GM19463 (cell line): ENCODE data around the gene NIP7.
"Not testable (repeated sequence)": the region's sequence is repeated elsewhere in the genome, so short reads cannot be mapped to it uniquely, and the experiment has no call there.

ENCODE experiments used
- ATAC-seq: cut with Tn5 transposase; IDR thresholded peaks from one replicate; pipeline ENCODE4 v1.9.1; 2021; ENCODE audit warnings: mild to moderate bottlenecking, moderate library complexity; ENCODE audit not compliant: unreplicated experiment

NIP7 gene

GRCh38 chr16:69338557-69339288 is 849 bp upstream of the NIP7 start:
- ATAC-seq, result no peak

GRCh38 chr16:69340095-69340644 is 598 bp downstream of the NIP7 start:
- ATAC-seq, result no peak

GRCh38 chr16:69344171-69344570 is 4.6 kb downstream of the NIP7 start:
- no peak for ATAC-seq

GRCh38 chr16:69345923-69346322 is 6.4 kb downstream of the NIP7 start:
- ATAC-seq, result no peak

DNA sequence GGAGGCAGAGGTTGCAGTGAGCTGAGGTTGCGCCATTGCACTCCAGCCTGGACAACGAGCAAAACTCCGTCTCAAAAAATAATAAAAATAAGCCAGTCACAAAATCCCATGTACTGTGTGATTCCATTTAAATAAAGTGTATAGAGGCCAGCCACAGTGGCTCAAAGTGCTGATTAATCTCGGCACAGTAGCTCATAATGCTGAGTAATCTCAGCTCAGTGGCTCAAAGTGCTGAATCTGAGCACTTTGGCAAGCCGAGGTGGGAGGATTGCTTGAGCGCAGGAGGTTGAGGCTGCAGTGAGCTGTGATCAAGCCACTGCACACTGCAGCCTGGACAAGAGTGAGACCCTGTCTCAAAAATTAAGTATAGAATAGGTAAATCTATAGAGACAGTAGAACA is 7.1 kb downstream of the NIP7 start:
- ATAC-seq, result no peak

DNA sequence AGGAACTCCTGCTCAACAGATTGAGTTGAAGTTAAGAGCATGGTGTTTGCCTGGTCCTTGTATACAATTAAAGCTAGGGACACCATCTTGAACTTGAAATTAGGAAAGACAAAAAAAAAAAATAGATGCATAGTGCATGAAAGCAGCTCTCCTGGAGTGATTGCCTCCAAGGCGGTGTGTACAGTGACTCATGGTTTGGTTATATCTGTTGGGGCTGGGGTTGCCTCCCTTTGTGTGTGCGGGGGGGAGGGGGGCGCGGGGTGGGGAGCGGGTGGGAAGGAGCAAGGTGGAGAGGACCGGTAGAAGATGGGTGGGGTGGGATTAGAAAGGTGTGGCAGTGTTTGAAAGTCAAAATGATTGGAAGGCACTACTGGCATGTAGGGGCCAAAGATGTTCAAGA is 8.7 kb downstream of the NIP7 start:
- ATAC-seq, result no peak

GRCh38 chr16:69349536-69349935 is 10.0 kb downstream of the NIP7 start:
- no peak for ATAC-seq

DNA sequence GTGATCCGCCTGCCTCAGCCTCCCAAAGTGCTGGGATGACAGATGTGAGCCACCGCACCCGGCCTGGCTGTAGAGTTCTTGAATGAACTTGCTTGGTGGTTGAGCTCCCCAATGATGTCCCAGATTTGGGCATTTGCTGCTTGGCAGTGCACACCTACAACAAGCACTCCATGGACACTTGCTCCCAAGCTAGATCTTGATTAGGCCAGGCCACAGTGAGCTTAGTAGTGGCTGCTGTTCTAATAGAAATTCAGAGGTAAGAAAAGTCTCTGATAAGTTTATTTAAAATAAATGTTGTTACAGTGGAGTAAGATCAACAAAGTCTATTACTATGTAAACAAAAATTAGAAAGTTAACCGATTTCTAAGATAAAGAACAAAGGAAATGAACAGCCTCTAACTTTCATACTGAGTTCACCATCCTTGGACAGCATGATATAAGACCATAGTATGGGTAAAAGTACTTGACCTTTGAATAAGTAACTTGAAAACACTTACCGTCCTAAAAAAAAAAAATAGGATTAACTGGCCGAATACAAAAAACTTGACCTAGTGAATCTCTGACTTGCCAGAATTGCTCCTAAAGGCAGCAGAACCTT is 11.1 kb downstream of the NIP7 start:
- no peak for ATAC-seq

- no peak for ATAC-seq
Measured at GRCh38 chr16:69351309-69352027, 11.9 kb downstream of the NIP7 start, which contains the start of gene TMED6. TMED6 (minus strand) TSS chr16:69351786; CDS start chr16:69351753, 33 bp downstream.

DNA sequence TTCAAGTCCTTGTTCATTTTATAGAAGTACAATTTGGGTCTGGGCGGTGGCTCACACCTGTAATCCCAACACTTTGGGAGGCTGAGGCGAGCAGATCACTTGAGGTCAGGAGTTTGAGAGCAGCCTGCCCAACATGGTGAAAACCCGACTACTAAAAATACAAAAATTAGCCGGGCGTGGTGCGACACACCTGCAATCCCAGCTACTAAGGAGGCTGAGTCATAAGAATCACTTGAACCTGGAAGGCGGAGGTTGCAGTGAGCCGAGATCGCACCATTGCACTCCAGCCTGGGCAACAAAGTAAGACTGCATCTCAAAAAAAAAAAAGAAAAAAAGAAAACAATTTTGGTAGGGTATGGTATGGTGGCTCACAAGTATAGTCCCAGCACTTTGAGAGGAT is 20.5 kb downstream of the NIP7 start:
- ATAC-seq, result not testable (repeated sequence)

DNA sequence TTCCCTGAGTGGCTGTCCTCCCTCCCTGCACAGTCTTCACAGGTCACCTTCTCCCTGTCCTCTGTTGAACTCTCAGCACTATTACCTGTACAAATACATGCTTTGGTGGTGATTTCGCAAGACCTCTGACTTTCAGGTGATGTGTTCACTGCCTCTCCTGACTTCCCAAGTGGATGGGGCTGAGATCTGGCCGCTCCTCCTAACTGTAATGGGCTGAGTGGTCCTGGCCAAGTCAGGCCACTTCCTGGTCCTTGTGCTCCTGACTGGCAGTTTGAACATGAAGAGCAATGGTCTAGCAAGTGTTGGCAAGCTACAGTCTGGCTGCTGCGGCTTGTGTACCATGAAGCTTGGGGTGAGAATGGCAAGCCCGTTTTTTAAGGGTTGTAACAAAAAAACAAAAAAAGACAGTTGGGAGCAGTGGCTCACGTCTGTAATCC is 23.7 kb downstream of the NIP7 start:
- ATAC-seq, result no peak

GRCh38 chr16:69364088-69364487 is 24.5 kb downstream of the NIP7 start:
- ATAC-seq, result no peak

- ATAC-seq, result no peak
Measured at GRCh38 chr16:69365901-69366300, 26.3 kb downstream of the NIP7 start.

- no peak for ATAC-seq
Measured at GRCh38 chr16:69366431-69366830, 26.9 kb downstream of the NIP7 start.

DNA sequence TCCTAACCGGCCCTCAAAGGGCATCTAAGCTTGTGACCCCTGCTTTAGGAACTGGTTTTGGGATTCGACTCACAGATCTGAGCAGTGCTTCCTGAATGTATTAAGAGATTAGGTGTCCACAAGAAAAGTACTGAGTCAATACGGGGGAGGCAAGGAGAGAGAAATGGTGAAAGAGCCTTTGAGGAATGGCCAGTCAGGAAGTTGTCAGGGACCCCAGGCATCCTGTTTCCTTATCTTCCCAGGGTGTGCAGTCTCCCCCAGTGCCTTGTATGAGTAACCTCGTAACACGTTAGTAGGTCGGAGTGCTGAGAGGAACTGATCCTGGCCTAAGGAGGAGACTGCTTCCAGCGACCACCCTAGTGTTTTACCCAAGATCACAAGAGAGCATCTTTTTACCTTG is 28.4 kb downstream of the NIP7 start:
- ATAC-seq, result no peak

GRCh38 chr16:69368866-69369265 is 29.3 kb downstream of the NIP7 start:
- ATAC-seq, result no peak

DNA sequence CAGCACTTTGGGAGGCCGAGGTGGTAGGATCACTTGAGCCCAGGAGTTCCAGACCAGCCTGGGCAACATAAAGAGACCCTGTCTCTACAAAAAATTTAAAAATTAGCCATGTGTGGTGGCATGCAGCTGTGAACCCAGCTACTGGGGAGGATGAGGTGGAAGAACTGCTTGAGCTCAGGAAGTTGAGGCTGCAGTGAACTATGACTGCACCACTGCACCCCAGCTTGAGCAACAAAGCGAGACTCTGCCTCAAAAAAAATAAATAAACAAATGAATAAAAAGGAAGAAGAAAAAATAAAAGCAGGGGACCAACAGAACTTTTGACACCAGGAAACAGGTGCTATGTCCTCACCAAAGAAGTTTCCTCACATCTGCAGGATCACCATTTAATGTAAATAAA is 32.0 kb downstream of the NIP7 start:
- ATAC-seq, result no peak

DNA sequence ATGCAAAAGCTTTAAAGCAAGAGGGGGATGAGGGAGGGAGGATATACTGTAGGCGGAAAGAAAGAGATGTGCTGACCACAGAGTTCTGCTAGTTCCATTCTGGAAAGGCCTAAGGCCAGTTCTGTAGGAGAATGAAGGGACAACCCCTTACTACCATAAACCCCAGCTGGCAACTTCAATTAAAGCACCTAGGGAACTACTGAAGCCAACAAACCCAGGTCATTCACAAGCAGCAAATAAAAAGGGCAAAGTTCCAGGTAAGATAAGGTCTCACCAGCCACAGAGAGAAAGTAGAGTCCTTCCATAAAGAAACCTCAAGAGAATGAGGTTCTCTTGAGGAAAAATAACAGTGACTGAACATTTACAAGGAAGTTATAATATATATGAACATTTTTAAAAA is 33.4 kb downstream of the NIP7 start:
- ATAC-seq, result no peak

- no peak for ATAC-seq
Measured at GRCh38 chr16:69376393-69377059, 37.0 kb downstream of the NIP7 start.

DNA sequence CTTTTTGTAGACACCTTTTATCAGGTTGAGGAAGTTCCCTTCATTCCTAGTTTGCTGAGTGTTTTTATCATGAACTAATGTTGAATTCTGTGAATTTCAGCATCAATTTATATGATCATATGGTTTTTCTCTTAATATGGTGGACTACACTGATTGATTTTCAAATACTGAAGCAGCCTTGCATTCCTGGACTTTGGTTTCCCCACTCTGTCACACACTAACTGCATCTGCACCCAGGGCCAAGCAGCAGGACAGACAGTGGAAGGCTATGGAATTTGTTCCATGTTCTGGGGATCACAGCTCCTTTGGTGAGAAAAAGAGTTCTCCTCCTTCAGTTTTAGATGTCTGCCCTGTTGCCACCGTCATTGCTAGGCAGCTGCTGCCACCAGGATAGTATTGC is 38.5 kb downstream of the NIP7 start:
- no peak for ATAC-seq

DNA sequence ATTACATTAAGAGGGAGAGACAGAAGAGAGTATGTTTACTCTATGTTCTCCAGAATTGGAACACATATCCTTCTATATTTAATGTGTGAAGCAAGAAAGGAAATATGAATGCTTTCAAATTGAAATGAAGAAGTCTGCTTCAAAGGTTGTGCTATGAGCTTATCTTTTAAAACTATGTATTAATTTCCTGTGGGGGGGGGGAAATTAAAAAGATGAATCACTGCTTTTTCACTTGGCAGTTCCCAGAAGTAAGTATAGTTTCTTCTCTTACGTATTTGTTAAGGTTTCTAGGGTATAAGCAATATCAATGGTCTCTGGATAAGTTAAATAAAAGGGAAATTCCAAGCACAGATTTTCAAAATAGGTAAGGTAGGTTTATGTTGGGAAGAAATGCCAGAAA is 39.2 kb downstream of the NIP7 start:
- ATAC-seq, result no peak
